DND-41 (cell line): ENCODE measurements around the gene DHRSX.

Experiments used
- EZH2 ChIP-seq: IDR thresholded peaks from 3 replicates; pipeline ENCODE4 v1.6.1; 2012; ENCODE audit warnings: borderline replicate concordance, low read depth, mild to moderate bottlenecking, moderate library complexity, low read length, inconsistent platforms; ENCODE audit not compliant: severe bottlenecking
- TF ChIP-seq, protein P1 (sequence below): IDR thresholded peaks from 2 replicates; pipeline ENCODE4 v1.5.1; 2012; ENCODE audit warnings: borderline replicate concordance, low read length, moderate library complexity, mild to moderate bottlenecking; ENCODE audit not compliant: poor library complexity, severe bottlenecking; ENCODE audit errors: extremely low read depth

DNA sequence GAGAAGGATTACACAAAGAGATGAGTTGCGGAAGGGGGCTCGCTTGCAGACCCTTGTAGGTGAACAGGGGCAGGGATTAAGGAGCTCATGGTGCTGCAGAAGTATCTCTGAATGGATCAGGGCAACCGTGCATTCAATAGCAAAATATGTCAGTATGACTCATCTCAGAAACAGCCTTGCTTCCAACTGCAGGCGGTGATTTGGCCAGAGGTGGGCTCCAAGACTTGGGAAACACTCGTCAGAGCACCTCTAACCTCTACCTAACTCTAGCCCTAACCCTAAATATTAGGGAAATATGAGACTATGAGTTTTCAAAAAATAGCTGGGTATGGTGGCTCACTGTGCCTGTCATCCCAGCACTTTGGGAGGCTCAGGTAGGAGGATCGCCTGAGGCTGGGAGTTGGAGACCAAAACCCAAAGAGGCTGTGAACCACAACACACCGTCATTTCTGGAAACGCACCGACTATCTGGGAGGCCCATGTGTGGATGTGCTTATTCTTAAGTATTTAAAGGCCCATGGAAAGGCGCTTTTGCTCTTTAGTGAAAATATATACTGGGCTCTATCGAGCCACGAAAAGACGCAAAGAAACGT lies 102.6 kb downstream of the DHRSX start:
- TF ChIP-seq, protein P1, sequence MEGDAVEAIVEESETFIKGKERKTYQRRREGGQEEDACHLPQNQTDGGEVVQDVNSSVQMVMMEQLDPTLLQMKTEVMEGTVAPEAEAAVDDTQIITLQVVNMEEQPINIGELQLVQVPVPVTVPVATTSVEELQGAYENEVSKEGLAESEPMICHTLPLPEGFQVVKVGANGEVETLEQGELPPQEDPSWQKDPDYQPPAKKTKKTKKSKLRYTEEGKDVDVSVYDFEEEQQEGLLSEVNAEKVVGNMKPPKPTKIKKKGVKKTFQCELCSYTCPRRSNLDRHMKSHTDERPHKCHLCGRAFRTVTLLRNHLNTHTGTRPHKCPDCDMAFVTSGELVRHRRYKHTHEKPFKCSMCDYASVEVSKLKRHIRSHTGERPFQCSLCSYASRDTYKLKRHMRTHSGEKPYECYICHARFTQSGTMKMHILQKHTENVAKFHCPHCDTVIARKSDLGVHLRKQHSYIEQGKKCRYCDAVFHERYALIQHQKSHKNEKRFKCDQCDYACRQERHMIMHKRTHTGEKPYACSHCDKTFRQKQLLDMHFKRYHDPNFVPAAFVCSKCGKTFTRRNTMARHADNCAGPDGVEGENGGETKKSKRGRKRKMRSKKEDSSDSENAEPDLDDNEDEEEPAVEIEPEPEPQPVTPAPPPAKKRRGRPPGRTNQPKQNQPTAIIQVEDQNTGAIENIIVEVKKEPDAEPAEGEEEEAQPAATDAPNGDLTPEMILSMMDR = no peak
- no peak for TF ChIP-seq EZH2
